ENCODE results near the gene VAMP1. TPM values are rescaled to one million over a fixed set of nuclear protein-coding genes. Genes with fewer than 3 reads are reported as not detected.

The VAMP1 gene
- total and polyA plus RNA-seq, 2 of the 13 experiments (the other 11 are each of a cell fraction or from before 2014, with no cell fraction given), result 2.5 to 7.4 TPM

- TF ChIP-seq, protein P1, sequence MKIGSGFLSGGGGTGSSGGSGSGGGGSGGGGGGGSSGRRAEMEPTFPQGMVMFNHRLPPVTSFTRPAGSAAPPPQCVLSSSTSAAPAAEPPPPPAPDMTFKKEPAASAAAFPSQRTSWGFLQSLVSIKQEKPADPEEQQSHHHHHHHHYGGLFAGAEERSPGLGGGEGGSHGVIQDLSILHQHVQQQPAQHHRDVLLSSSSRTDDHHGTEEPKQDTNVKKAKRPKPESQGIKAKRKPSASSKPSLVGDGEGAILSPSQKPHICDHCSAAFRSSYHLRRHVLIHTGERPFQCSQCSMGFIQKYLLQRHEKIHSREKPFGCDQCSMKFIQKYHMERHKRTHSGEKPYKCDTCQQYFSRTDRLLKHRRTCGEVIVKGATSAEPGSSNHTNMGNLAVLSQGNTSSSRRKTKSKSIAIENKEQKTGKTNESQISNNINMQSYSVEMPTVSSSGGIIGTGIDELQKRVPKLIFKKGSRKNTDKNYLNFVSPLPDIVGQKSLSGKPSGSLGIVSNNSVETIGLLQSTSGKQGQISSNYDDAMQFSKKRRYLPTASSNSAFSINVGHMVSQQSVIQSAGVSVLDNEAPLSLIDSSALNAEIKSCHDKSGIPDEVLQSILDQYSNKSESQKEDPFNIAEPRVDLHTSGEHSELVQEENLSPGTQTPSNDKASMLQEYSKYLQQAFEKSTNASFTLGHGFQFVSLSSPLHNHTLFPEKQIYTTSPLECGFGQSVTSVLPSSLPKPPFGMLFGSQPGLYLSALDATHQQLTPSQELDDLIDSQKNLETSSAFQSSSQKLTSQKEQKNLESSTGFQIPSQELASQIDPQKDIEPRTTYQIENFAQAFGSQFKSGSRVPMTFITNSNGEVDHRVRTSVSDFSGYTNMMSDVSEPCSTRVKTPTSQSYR (CRISPR knock-in tag; IDR thresholded peaks at IDR 0.05; ENCODE audit: borderline replicate concordance), result peak; percentile 92
- no peak for TF ChIP-seq CC2D1A (CRISPR knock-in tag; IDR thresholded peaks at IDR 0.05)
- TF ChIP-seq EZH2 (conservative IDR thresholded peaks at IDR 0.05; ENCODE audit: low read depth, low read length), result no peak
- TF ChIP-seq ZNF224 (CRISPR knock-in tag; IDR thresholded peaks at IDR 0.05), result no peak
- no peak for TF ChIP-seq HMGXB3 (CRISPR knock-in tag; IDR thresholded peaks at IDR 0.05; ENCODE audit: borderline replicate concordance)
- TF ChIP-seq ZNF274 (CRISPR knock-in tag; IDR thresholded peaks at IDR 0.05), result no peak
- no peak for TF ChIP-seq RARG (CRISPR knock-in tag; IDR thresholded peaks at IDR 0.05; ENCODE audit: low read depth)
- TF ChIP-seq UBTF (CRISPR knock-in tag; IDR thresholded peaks at IDR 0.05), result no peak
- TF ChIP-seq PTBP1 (IDR thresholded peaks at IDR 0.05; ENCODE audit: low read depth, low read length, poor library complexity, severe bottlenecking), result peak; percentile 35
- TF ChIP-seq, protein P2, sequence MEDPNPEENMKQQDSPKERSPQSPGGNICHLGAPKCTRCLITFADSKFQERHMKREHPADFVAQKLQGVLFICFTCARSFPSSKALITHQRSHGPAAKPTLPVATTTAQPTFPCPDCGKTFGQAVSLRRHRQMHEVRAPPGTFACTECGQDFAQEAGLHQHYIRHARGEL (CRISPR knock-in tag; IDR thresholded peaks at IDR 0.05), result no peak
- TF ChIP-seq ZNF761 (CRISPR knock-in tag; conservative IDR thresholded peaks at IDR 0.05), result no peak
- no peak; the same call in 1 of the 2 replicates for TF ChIP-seq TMF1 (CRISPR knock-in tag; IDR thresholded peaks at IDR 0.05; ENCODE audit: low read depth)
- peak; percentile 59; the same call in 1 of the 2 replicates for TF ChIP-seq ESRRA (CRISPR knock-in tag; IDR thresholded peaks at IDR 0.05; ENCODE audit: low read depth)
- no peak for TF ChIP-seq ZNF629 (CRISPR knock-in tag; conservative IDR thresholded peaks at IDR 0.05)
- 0 out of 2 replicates have a peak, but pooled peaks have one; percentile 49 for TF ChIP-seq ZNF839 (CRISPR knock-in tag; IDR thresholded peaks at IDR 0.05; ENCODE audit: borderline replicate concordance)
- no peak for TF ChIP-seq KDM2A (CRISPR knock-in tag; IDR thresholded peaks at IDR 0.05; ENCODE audit: borderline replicate concordance, low read depth)
- no peak; the same call in 1 of the 2 replicates for TF ChIP-seq ZNF775 (CRISPR knock-in tag; IDR thresholded peaks at IDR 0.05; ENCODE audit: borderline replicate concordance)
- no peak for TF ChIP-seq NCOA2 (CRISPR knock-in tag; IDR thresholded peaks at IDR 0.05)
- no peak for TF ChIP-seq ZNF672 (CRISPR knock-in tag; IDR thresholded peaks at IDR 0.05)
- TF ChIP-seq ZNF230 (CRISPR knock-in tag; IDR thresholded peaks at IDR 0.05), result 0 out of 2 replicates have a peak, but pooled peaks have one; percentile 21
Measured at GRCh38 chr12:6452245-6452943, 18.1 kb downstream of the VAMP1 start (continued).
